ENCODE data around the gene TLE2. TPM values are rescaled to one million over a fixed set of nuclear protein-coding genes. Genes with fewer than 3 reads are reported as not detected.
"Not testable (repeated sequence)": the region's sequence is repeated elsewhere in the genome, so short reads cannot be mapped to it uniquely, and the experiment has no call there.

TLE2 gene
- total RNA-seq, 6 experiments from 2014 or later, result 0.15 to 0.67 (median 0.46) TPM; not detected in 2

GRCh38 chr19:2973229-2973628, 55.9 kb downstream of the TLE2 start:
- peaks cover 22% of the 10 kb centered on the region for H3K4me1 Mint-ChIP-seq (ENCODE audit: low read depth)

GRCh38 chr19:2970201-2970835, 58.8 kb downstream of the TLE2 start:
- peak; percentile 29 for DNase-seq
- peaks cover 8% of the 10 kb centered on the region for H3K4me1 Mint-ChIP-seq (ENCODE audit: low read depth)
- no peak overlapping the region for H3K4me3 Mint-ChIP-seq
- no peaks in the 10 kb centered on the region for H3K36me3 Mint-ChIP-seq (ENCODE audit: low read depth)
- no peaks in the 10 kb centered on the region for H3K9me3 Mint-ChIP-seq
- no peak overlapping the region for H3K27ac Mint-ChIP-seq
- TF ChIP-seq CTCF (IDR thresholded peaks at IDR 0.05), result no peak
- peaks cover 10% of the 10 kb centered on the region for H3K27me3 Mint-ChIP-seq (ENCODE audit: insufficient read depth)

More at GRCh38 chr19:2973229-2973628, 55.9 kb downstream of the TLE2 start:
- H3K9me3 Mint-ChIP-seq, result no peaks in the 10 kb centered on the region
- H3K4me3 Mint-ChIP-seq, result no peak overlapping the region
- H3K27me3 Mint-ChIP-seq (ENCODE audit: insufficient read depth), result peaks cover 14% of the 10 kb centered on the region
- no peak overlapping the region for H3K27ac Mint-ChIP-seq
- H3K36me3 Mint-ChIP-seq (ENCODE audit: low read depth), result no peaks in the 10 kb centered on the region
- no peak for DNase-seq
- no peak for TF ChIP-seq CTCF (IDR thresholded peaks at IDR 0.05)

DNA sequence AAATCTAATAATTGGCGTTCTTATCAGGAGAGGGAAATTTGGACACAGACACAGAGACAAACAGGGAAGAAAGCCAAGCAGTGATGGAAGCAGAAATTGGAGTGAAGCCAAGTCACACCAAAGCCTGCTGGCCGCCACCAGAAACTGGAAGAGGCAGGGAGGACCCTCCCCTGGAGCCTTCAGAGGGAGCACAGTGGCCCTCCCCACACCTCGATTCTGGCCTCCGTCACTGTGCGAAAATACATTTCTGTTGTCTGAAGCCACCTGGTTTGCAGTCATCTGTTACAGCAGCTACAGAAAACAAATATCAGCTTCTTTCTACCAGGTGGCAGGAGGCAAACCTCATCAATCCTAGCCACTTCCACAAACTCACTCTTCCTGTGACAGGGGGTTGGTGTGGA, 60.0 kb downstream of the TLE2 start:
- H3K4me1 Mint-ChIP-seq (ENCODE audit: low read depth), result peaks cover 1% of the 10 kb centered on the region
- TF ChIP-seq CTCF (IDR thresholded peaks at IDR 0.05), result no peak
- H3K4me3 Mint-ChIP-seq, result no peak overlapping the region
- no peaks in the 10 kb centered on the region for H3K9me3 Mint-ChIP-seq
- no peaks in the 10 kb centered on the region for H3K36me3 Mint-ChIP-seq (ENCODE audit: low read depth)
- H3K27me3 Mint-ChIP-seq (ENCODE audit: insufficient read depth), result peaks cover 6% of the 10 kb centered on the region
- no peak for DNase-seq
- no peak overlapping the region for H3K27ac Mint-ChIP-seq

GRCh38 chr19:2967972-2968371, 61.1 kb downstream of the TLE2 start:
- Mint-ChIP-seq H3K36me3 (ENCODE audit: low read depth) (no peaks in the 10 kb centered on the region), H3K27me3 (ENCODE audit: insufficient read depth) (peaks cover 2% of the 10 kb centered on the region; the same call in 1 of the 2 replicates), H3K4me3 (no peak overlapping the region), H3K4me1 (ENCODE audit: low read depth) (no peaks in the 10 kb centered on the region; the same call in 1 of the 2 replicates), H3K9me3 (no peaks in the 10 kb centered on the region), H3K27ac (no peak overlapping the region)
- no peak for TF ChIP-seq CTCF (IDR thresholded peaks at IDR 0.05)
- DNase-seq, result no peak

DNA sequence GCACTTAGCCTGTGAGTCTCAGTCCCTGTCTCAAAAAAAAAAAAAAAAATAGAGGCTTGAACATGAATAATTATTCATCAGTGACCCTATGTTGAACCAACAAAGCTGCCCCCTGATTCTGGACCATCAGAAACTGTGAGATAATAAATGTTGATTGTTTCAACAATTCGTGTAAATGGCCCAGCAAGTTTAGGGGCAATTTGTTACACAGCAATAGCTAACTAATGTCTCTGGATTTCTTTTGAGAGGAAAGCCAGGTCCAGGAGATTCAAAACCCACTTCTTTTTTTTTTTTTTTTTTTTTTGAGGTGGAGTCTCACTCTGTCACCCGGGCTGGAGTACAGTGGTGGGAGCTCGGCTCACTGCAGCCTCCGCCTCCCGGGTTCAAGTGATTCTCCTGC, 64.2 kb downstream of the TLE2 start:
- no peak overlapping the region for H3K4me3 Mint-ChIP-seq
- no peak overlapping the region for H3K27ac Mint-ChIP-seq
- DNase-seq, result no peak
- no peaks in the 10 kb centered on the region for H3K36me3 Mint-ChIP-seq (ENCODE audit: low read depth)
- no peaks in the 10 kb centered on the region for H3K9me3 Mint-ChIP-seq
- peaks cover 6% of the 10 kb centered on the region; the same call in 1 of the 2 replicates for H3K4me1 Mint-ChIP-seq (ENCODE audit: low read depth)
- no peak for TF ChIP-seq CTCF (IDR thresholded peaks at IDR 0.05)
- peaks cover 2% of the 10 kb centered on the region; the same call in 1 of the 2 replicates for H3K27me3 Mint-ChIP-seq (ENCODE audit: insufficient read depth)

- not testable (repeated sequence) for H3K4me1 Mint-ChIP-seq (ENCODE audit: low read depth); H3K4me3 Mint-ChIP-seq; H3K36me3 Mint-ChIP-seq (ENCODE audit: low read depth); H3K27me3 Mint-ChIP-seq (ENCODE audit: insufficient read depth); DNase-seq; H3K27ac Mint-ChIP-seq; H3K9me3 Mint-ChIP-seq
Measured at GRCh38 chr19:2963631-2964030, 65.4 kb downstream of the TLE2 start.
